ENCODE measurements around the gene MAML2.

MAML2 gene

GRCh38 chr11:96257036-96257435 lies 86.0 kb downstream of the MAML2 start:
- no peak for DNase-seq
- Histone ChIP-seq H3K4me3 (ENCODE audit: low read length) (no peak overlapping the region), H3K36me3 (ENCODE audit: control insufficient read depth, insufficient read depth, low read length) (no peaks in the 10 kb centered on the region), H3K79me2 (ENCODE audit: control insufficient read depth, insufficient read depth, low read length) (no peaks in the 10 kb centered on the region), H3K4ac (ENCODE audit: low read depth, low read length) (no peak overlapping the region), H3K4me1 (ENCODE audit: control insufficient read depth, low read depth, low read length) (no peaks in the 10 kb centered on the region), H3K27ac (ENCODE audit: low read depth, low read length) (no peak overlapping the region), H2BK5ac (ENCODE audit: low read length) (no peak overlapping the region), H3K4me2 (ENCODE audit: low read length) (no peak overlapping the region), H3K18ac (ENCODE audit: low read length) (no peak overlapping the region), H2BK120ac (ENCODE audit: low read depth, low read length) (no peak overlapping the region), H3K56ac (ENCODE audit: low read length) (peak overlapping the region; percentile 20), H2AK5ac (ENCODE audit: low read length) (no peak overlapping the region), H3K27me3 (ENCODE audit: insufficient read depth, low read length, poor library complexity) (no peaks in the 10 kb centered on the region), H4K5ac (ENCODE audit: low read length) (no peak overlapping the region), H3K79me1 (ENCODE audit: low read length) (no peaks in the 10 kb centered on the region), H2BK15ac (replicated peaks; ENCODE audit: low read depth) (no peak overlapping the region), H3K9ac (ENCODE audit: low read length) (no peak overlapping the region), H3K23ac (ENCODE audit: low read length) (no peak overlapping the region), H4K8ac (ENCODE audit: low read depth, low read length) (no peak overlapping the region)

- Histone ChIP-seq H3K36me3 (ENCODE audit: control insufficient read depth, insufficient read depth, low read length) (no peaks in the 10 kb centered on the region), H4K5ac (ENCODE audit: low read length) (no peak overlapping the region), H3K56ac (ENCODE audit: low read length) (no peak overlapping the region), H3K4me1 (ENCODE audit: control insufficient read depth, low read depth, low read length) (no peaks in the 10 kb centered on the region), H2BK15ac (replicated peaks; ENCODE audit: low read depth) (no peak overlapping the region), H3K27ac (ENCODE audit: low read depth, low read length) (no peak overlapping the region), H3K79me1 (ENCODE audit: low read length) (no peaks in the 10 kb centered on the region), H3K27me3 (ENCODE audit: insufficient read depth, low read length, poor library complexity) (no peaks in the 10 kb centered on the region), H3K9ac (ENCODE audit: low read length) (no peak overlapping the region), H2BK5ac (ENCODE audit: low read length) (no peak overlapping the region), H2BK120ac (ENCODE audit: low read depth, low read length) (peak overlapping the region; percentile 79), H3K4me2 (ENCODE audit: low read length) (no peak overlapping the region), H3K4me3 (ENCODE audit: low read length) (no peak overlapping the region), H2AK5ac (ENCODE audit: low read length) (no peak overlapping the region), H3K18ac (ENCODE audit: low read length) (peak overlapping the region; percentile 4), H3K4ac (ENCODE audit: low read depth, low read length) (no peak overlapping the region), H3K79me2 (ENCODE audit: control insufficient read depth, insufficient read depth, low read length) (no peaks in the 10 kb centered on the region), H4K8ac (ENCODE audit: low read depth, low read length) (no peak overlapping the region), H3K23ac (ENCODE audit: low read length) (no peak overlapping the region)
- DNase-seq: no peak
- WGBS (ENCODE audit: extremely low coverage, insufficient coverage, low lambda C conversion rate): no CpG with 5 or more reads among the region's 8 CpGs
These were observed 86.6 kb downstream of the MAML2 start for GRCh38 chr11:96256215-96257011.

GRCh38 chr11:96254854-96255253 lies 88.1 kb downstream of the MAML2 start:
- Histone ChIP-seq H3K36me3 (ENCODE audit: control insufficient read depth, insufficient read depth, low read length) (no peaks in the 10 kb centered on the region), H3K4me3 (ENCODE audit: low read length) (no peak overlapping the region), H2BK15ac (replicated peaks; ENCODE audit: low read depth) (no peak overlapping the region), H3K4me1 (ENCODE audit: control insufficient read depth, low read depth, low read length) (no peaks in the 10 kb centered on the region), H2AK5ac (ENCODE audit: low read length) (no peak overlapping the region), H3K56ac (ENCODE audit: low read length) (no peak overlapping the region), H3K79me2 (ENCODE audit: control insufficient read depth, insufficient read depth, low read length) (no peaks in the 10 kb centered on the region), H3K18ac (ENCODE audit: low read length) (peak overlapping the region; percentile 56), H3K4ac (ENCODE audit: low read depth, low read length) (peak overlapping the region; percentile 85), H2BK120ac (ENCODE audit: low read depth, low read length) (no peak overlapping the region), H3K27me3 (ENCODE audit: insufficient read depth, low read length, poor library complexity) (no peaks in the 10 kb centered on the region), H4K5ac (ENCODE audit: low read length) (no peak overlapping the region), H3K9ac (ENCODE audit: low read length) (no peak overlapping the region), H3K79me1 (ENCODE audit: low read length) (no peaks in the 10 kb centered on the region), H2BK5ac (ENCODE audit: low read length) (no peak overlapping the region), H3K4me2 (ENCODE audit: low read length) (no peak overlapping the region), H3K27ac (ENCODE audit: low read depth, low read length) (no peak overlapping the region), H3K23ac (ENCODE audit: low read length) (no peak overlapping the region), H4K8ac (ENCODE audit: low read depth, low read length) (no peak overlapping the region)
- WGBS (ENCODE audit: extremely low coverage, insufficient coverage, low lambda C conversion rate): no CpG with 5 or more reads among the region's 8 CpGs
- DNase-seq: no peak

- Histone ChIP-seq H4K8ac (ENCODE audit: low read depth, low read length) (no peak overlapping the region), H3K4me1 (ENCODE audit: control insufficient read depth, low read depth, low read length) (no peaks in the 10 kb centered on the region), H4K5ac (ENCODE audit: low read length) (no peak overlapping the region), H3K4me3 (ENCODE audit: low read length) (no peak overlapping the region), H3K23ac (ENCODE audit: low read length) (no peak overlapping the region), H3K27me3 (ENCODE audit: insufficient read depth, low read length, poor library complexity) (no peaks in the 10 kb centered on the region), H3K56ac (ENCODE audit: low read length) (no peak overlapping the region), H3K4ac (ENCODE audit: low read depth, low read length) (no peak overlapping the region), H2BK120ac (ENCODE audit: low read depth, low read length) (no peak overlapping the region), H3K4me2 (ENCODE audit: low read length) (no peak overlapping the region), H3K79me1 (ENCODE audit: low read length) (no peaks in the 10 kb centered on the region), H3K27ac (ENCODE audit: low read depth, low read length) (peak overlapping the region; percentile 51), H3K9ac (ENCODE audit: low read length) (no peak overlapping the region), H3K36me3 (ENCODE audit: control insufficient read depth, insufficient read depth, low read length) (no peaks in the 10 kb centered on the region), H2AK5ac (ENCODE audit: low read length) (no peak overlapping the region), H2BK5ac (ENCODE audit: low read length) (no peak overlapping the region), H3K79me2 (ENCODE audit: control insufficient read depth, insufficient read depth, low read length) (no peaks in the 10 kb centered on the region), H2BK15ac (replicated peaks; ENCODE audit: low read depth) (no peak overlapping the region), H3K18ac (ENCODE audit: low read length) (peak overlapping the region; percentile 28)
- WGBS (ENCODE audit: extremely low coverage, insufficient coverage, low lambda C conversion rate): no CpG with 5 or more reads among the region's 7 CpGs
- peak; percentile 68 for DNase-seq
These were observed 88.9 kb downstream of the MAML2 start for GRCh38 chr11:96254087-96254486.

- H2BK120ac ChIP-seq (ENCODE audit: low read depth, low read length): no peak overlapping the region
- no peaks in the 10 kb centered on the region for H3K4me1 ChIP-seq (ENCODE audit: control insufficient read depth, low read depth, low read length)
- no peaks in the 10 kb centered on the region for H3K79me1 ChIP-seq (ENCODE audit: low read length)
- no CpG with 5 or more reads among the region's 4 CpGs for WGBS (ENCODE audit: extremely low coverage, insufficient coverage, low lambda C conversion rate)
- no peak overlapping the region for H2BK15ac ChIP-seq (replicated peaks; ENCODE audit: low read depth)
- no peaks in the 10 kb centered on the region for H3K27me3 ChIP-seq (ENCODE audit: insufficient read depth, low read length, poor library complexity)
- no peak overlapping the region for H2BK5ac ChIP-seq (ENCODE audit: low read length)
- H3K56ac ChIP-seq (ENCODE audit: low read length): no peak overlapping the region
- H3K4me3 ChIP-seq (ENCODE audit: low read length): no peak overlapping the region
- no peak overlapping the region for H2AK5ac ChIP-seq (ENCODE audit: low read length)
- no peak overlapping the region for H3K18ac ChIP-seq (ENCODE audit: low read length)
- H3K36me3 ChIP-seq (ENCODE audit: control insufficient read depth, insufficient read depth, low read length): no peaks in the 10 kb centered on the region
- no peak overlapping the region for H4K5ac ChIP-seq (ENCODE audit: low read length)
- H3K4me2 ChIP-seq (ENCODE audit: low read length): no peak overlapping the region
- no peak overlapping the region for H3K4ac ChIP-seq (ENCODE audit: low read depth, low read length)
- no peak overlapping the region for H4K8ac ChIP-seq (ENCODE audit: low read depth, low read length)
- no peak overlapping the region for H3K9ac ChIP-seq (ENCODE audit: low read length)
- no peak overlapping the region for H3K27ac ChIP-seq (ENCODE audit: low read depth, low read length)
- no peaks in the 10 kb centered on the region for H3K79me2 ChIP-seq (ENCODE audit: control insufficient read depth, insufficient read depth, low read length)
- no peak for DNase-seq
- H3K23ac ChIP-seq (ENCODE audit: low read length): no peak overlapping the region
These were observed 96.1 kb downstream of the MAML2 start for GRCh38 chr11:96246718-96247552.
